PC-3 (cell line): Measurements from ENCODE around the gene NUPR1. TPM values are rescaled to one million over a fixed set of nuclear protein-coding genes. Genes with fewer than 3 reads are reported as not detected.

ENCODE experiments used
- ATAC-seq: fragments of 200-7000 bp; cut with Tn5 transposase; 2 replicates; pipeline ENCODE4 v1.9.1; 2020; ENCODE audit warnings: mild to moderate bottlenecking, moderate library complexity
- BruUV-seq: library from RNA; stranded (reverse); fragments of 400-500 nt; replicated peaks from 2 replicates; lab custom pipeline; 2021; lab: Mats Ljungman, UMichigan
- CTCF ChIA-PET: fragments of 300-600 bp; sonication (Branson Sonifier 250); formaldehyde crosslinking; loops from one replicate; lab custom pipeline; 2022; ENCODE audit warnings: antibody characterized with exemption; lab: Charles Lee
- POLR2A ChIA-PET: fragments of 300-600 bp; sonication (Branson Sonifier 250); formaldehyde crosslinking; loops from one replicate; lab custom pipeline; 2022; ENCODE audit warnings: antibody characterized with exemption; ENCODE audit not compliant: unreplicated experiment; lab: Charles Lee
- DNase-seq: peaks from one replicate; pipeline ENCODE4 v3.0.0-alpha.2; 2015
- H2AFZ ChIP-seq: fragments of 300-600 bp; sonication (generic); 2 replicates; pipeline ENCODE4 v1.6.0; 2016; ENCODE audit warnings: antibody characterized with exemption, low read length
- H3F3A ChIP-seq: fragments of 300-600 bp; sonication (generic); one replicate; pipeline ENCODE4 v1.6.0; 2017; ENCODE audit warnings: antibody characterized with exemption, low read length, control low read depth, mild to moderate bottlenecking; ENCODE audit not compliant: unreplicated experiment
- H3K27ac ChIP-seq: fragments of 300-600 bp; sonication (generic); 2 replicates; pipeline ENCODE4 v1.5.1; 2016; ENCODE audit warnings: mild to moderate bottlenecking, low read length
- H3K27me3 ChIP-seq: fragments of 300-600 bp; sonication (generic); 2 replicates; pipeline ENCODE4 v1.6.1; 2016; ENCODE audit warnings: low read length, mixed read lengths
- H3K36me3 ChIP-seq: fragments of 300-600 bp; sonication (generic); 2 replicates; pipeline ENCODE4 v1.6.1; 2016; ENCODE audit warnings: low read depth, mixed run types, low read length, mixed read lengths
- H3K4me1 ChIP-seq: fragments of 300-600 bp; sonication (generic); 2 replicates; pipeline ENCODE4 v1.5.1; 2016; ENCODE audit warnings: low read length; ENCODE audit not compliant: insufficient read depth
- H3K4me2 ChIP-seq: fragments of 300-600 bp; sonication (generic); 2 replicates; pipeline ENCODE4 v1.6.0; 2016; ENCODE audit warnings: low read length
- H3K4me3 ChIP-seq: fragments of 300-600 bp; sonication (generic); 2 replicates; pipeline ENCODE4 v1.5.1; 2016; ENCODE audit warnings: mild to moderate bottlenecking, low read length, mixed read lengths
- H3K79me2 ChIP-seq: fragments of 300-600 bp; sonication (generic); 2 replicates; pipeline ENCODE4 v1.6.1; 2017; ENCODE audit warnings: low read length, mixed read lengths
- H3K9ac ChIP-seq: fragments of 300-600 bp; sonication (generic); 2 replicates; pipeline ENCODE4 v1.6.0; 2016; ENCODE audit warnings: mild to moderate bottlenecking, low read length
- H3K9me2 ChIP-seq: fragments of 300-600 bp; sonication (generic); replicated peaks from 2 replicates; pipeline ENCODE4 v1.6.1; 2016; ENCODE audit warnings: mixed run types, low read length, mixed read lengths
- H3K9me3 ChIP-seq: fragments of 300-600 bp; sonication (generic); 2 replicates; pipeline ENCODE4 v1.6.1; 2016; ENCODE audit warnings: low read length, mixed read lengths
- H4K20me1 ChIP-seq: fragments of 300-600 bp; sonication (generic); 2 replicates; pipeline ENCODE4 v1.6.1; 2016; ENCODE audit warnings: low read length, mixed read lengths
- CTCF ChIP-seq: fragments of 300-600 bp; sonication (generic); conservative IDR thresholded peaks from 2 replicates; pipeline ENCODE4 v1.5.1; 2017; ENCODE audit warnings: antibody characterized with exemption, low read depth, mild to moderate bottlenecking, low read length
- EZH2 ChIP-seq: fragments of 300-600 bp; sonication (generic); IDR thresholded peaks from one replicate; pipeline ENCODE4 v1.6.1; 2017; ENCODE audit warnings: antibody characterized with exemption, mild to moderate bottlenecking, low read length; ENCODE audit not compliant: unreplicated experiment
- EZH2phosphoT487 ChIP-seq: fragments of 300-600 bp; sonication (generic); IDR thresholded peaks from 2 replicates; pipeline ENCODE4 v1.6.1; 2018; ENCODE audit warnings: mild to moderate bottlenecking, antibody characterized with exemption, low read length, borderline replicate concordance
- intact Hi-C: fragments of 100-400 bp; cut with micrococcal nuclease; formaldehyde crosslinking; loops from 2 replicates; pipeline ENCODE4 v1.9.0; 2023
- total RNA-seq: library from RNA; depleted of rRNA; stranded (reverse); fragments of >200 nt; gene quantifications from 2 replicates; pipeline ENCODE4 v1.2.3, GENCODE V29; 2014

Gene NUPR1
- total RNA-seq, 1 experiment from 2014 or later = 16.5 TPM

- H3K9me3 ChIP-seq = no peaks in the 10 kb centered on the region
- no peaks in the 10 kb centered on the region for H3K9me2 ChIP-seq
- no peaks in the 10 kb centered on the region for H3K36me3 ChIP-seq
- ChIA-PET CTCF (no interaction called here), POLR2A (no interaction called here)
- no TSS peak for BruUV-seq
- H3K4me3 ChIP-seq = no peak overlapping the region
- H3K27ac ChIP-seq = no peak overlapping the region
- no peaks in the 10 kb centered on the region for H3F3A ChIP-seq
- peaks cover 6% of the 10 kb centered on the region; the same call in 1 of the 2 replicates for H3K4me1 ChIP-seq
- no peak for ATAC-seq
- intact Hi-C loops = no loop called here
- H4K20me1 ChIP-seq = no peaks in the 10 kb centered on the region
- TF ChIP-seq EZH2 (no peak), CTCF (no peak), EZH2phosphoT487 (no peak)
- no peak overlapping the region for H2AFZ ChIP-seq
- H3K79me2 ChIP-seq = peaks cover 12% of the 10 kb centered on the region
- no peaks in the 10 kb centered on the region for H3K27me3 ChIP-seq
- H3K4me2 ChIP-seq = no peak overlapping the region
- H3K9ac ChIP-seq = no peak overlapping the region
- no peak for DNase-seq
Observed at GRCh38 chr16:28558456-28558855, 19.7 kb upstream of the NUPR1 start.

GRCh38 chr16:28556914-28557320, 18.1 kb upstream of the NUPR1 start:
- Histone ChIP-seq H2AFZ (no peak overlapping the region), H3K27me3 (no peaks in the 10 kb centered on the region), H3K4me2 (no peak overlapping the region), H3K27ac (no peak overlapping the region), H3K4me1 (peaks cover 6% of the 10 kb centered on the region; the same call in 1 of the 2 replicates), H3K9me2 (no peaks in the 10 kb centered on the region), H3K4me3 (no peak overlapping the region), H3K9me3 (no peaks in the 10 kb centered on the region), H4K20me1 (no peaks in the 10 kb centered on the region), H3K36me3 (no peaks in the 10 kb centered on the region), H3K79me2 (peaks cover 12% of the 10 kb centered on the region), H3K9ac (no peak overlapping the region), H3F3A (no peaks in the 10 kb centered on the region)
- POLR2A ChIA-PET = no interaction called here
- DNase-seq = no peak
- intact Hi-C loops = no loop called here
- CTCF ChIA-PET = no interaction called here
- no peak for ATAC-seq
- TF ChIP-seq EZH2phosphoT487 (no peak), CTCF (no peak), EZH2 (no peak)
- no TSS peak for BruUV-seq

GRCh38 chr16:28555561-28555960, 16.8 kb upstream of the NUPR1 start:
- ChIA-PET POLR2A (no interaction called here), CTCF (no interaction called here)
- H3K79me2 ChIP-seq = peaks cover 12% of the 10 kb centered on the region
- no peaks in the 10 kb centered on the region for H3K27me3 ChIP-seq
- no peaks in the 10 kb centered on the region for H4K20me1 ChIP-seq
- H2AFZ ChIP-seq = no peak overlapping the region
- no peaks in the 10 kb centered on the region for H3K36me3 ChIP-seq
- no TSS peak for BruUV-seq
- no peak overlapping the region for H3K27ac ChIP-seq
- peaks cover 6% of the 10 kb centered on the region; the same call in 1 of the 2 replicates for H3K4me1 ChIP-seq
- H3K4me2 ChIP-seq = no peak overlapping the region
- TF ChIP-seq EZH2phosphoT487 = no peak
- no peak for TF ChIP-seq CTCF
- TF ChIP-seq EZH2 = no peak
- H3K9me2 ChIP-seq = no peaks in the 10 kb centered on the region
- no peaks in the 10 kb centered on the region for H3K9me3 ChIP-seq
- no peak overlapping the region for H3K9ac ChIP-seq
- intact Hi-C loops = no loop called here
- no peak overlapping the region for H3K4me3 ChIP-seq
- H3F3A ChIP-seq = no peaks in the 10 kb centered on the region
- ATAC-seq = no peak
- no peak for DNase-seq
